HEK293T (cell line): ENCODE data around the gene TRABD2A.

Experiments
- CTCF ChIA-PET: fragments of 350-600 bp; formaldehyde crosslinking; extraction: SDS; loops from one replicate; lab custom pipeline; 2021; ENCODE audit warnings: antibody characterized with exemption, inconsistent platforms; lab: Yijun Ruan, JAX
- POLR2A ChIA-PET: fragments of 350-600 bp; formaldehyde crosslinking; extraction: SDS; loops from one replicate; lab custom pipeline; 2020; ENCODE audit warnings: antibody characterized with exemption, inconsistent platforms; lab: Yijun Ruan, JAX
- DNase-seq: peaks from one replicate; pipeline ENCODE4 v3.0.0; 2012; ENCODE audit warnings: mixed read lengths; ENCODE audit errors: extremely low spot score
- ARNT ChIP-seq: fragments of 450-650 bp; IDR thresholded peaks from 2 replicates; pipeline ENCODE4 v1.6.1; 2017; ENCODE audit warnings: mild to moderate bottlenecking
- BHLHE40 ChIP-seq: fragments of 450-650 bp; IDR thresholded peaks from 2 replicates; pipeline ENCODE4 v1.6.1; 2016; ENCODE audit warnings: mild to moderate bottlenecking, moderate library complexity, borderline replicate concordance
- CTBP1 ChIP-seq: fragments of 450-650 bp; IDR thresholded peaks from 2 replicates; pipeline ENCODE4 v1.6.1; 2016; ENCODE audit warnings: borderline replicate concordance
- ELF4 ChIP-seq: fragments of 450-650 bp; IDR thresholded peaks from 2 replicates; pipeline ENCODE4 v1.6.1; 2017; ENCODE audit warnings: antibody characterized with exemption
- FOXA1 ChIP-seq: fragments of 450-650 bp; IDR thresholded peaks from 2 replicates; pipeline ENCODE4 v1.6.1; 2016; ENCODE audit warnings: mild to moderate bottlenecking
- FOXK2 ChIP-seq: fragments of 450-650 bp; IDR thresholded peaks from 2 replicates; pipeline ENCODE4 v1.6.1; 2016; ENCODE audit warnings: mild to moderate bottlenecking
- FOXM1 ChIP-seq: fragments of 450-650 bp; IDR thresholded peaks from 2 replicates; pipeline ENCODE4 v1.6.1; 2017; ENCODE audit warnings: mild to moderate bottlenecking, borderline replicate concordance
- HDGF ChIP-seq: fragments of 450-650 bp; IDR thresholded peaks from 2 replicates; pipeline ENCODE4 v1.6.1; 2017; ENCODE audit warnings: antibody characterized with exemption, borderline replicate concordance
- L3MBTL2 ChIP-seq: fragments of 450-650 bp; conservative IDR thresholded peaks from 2 replicates; pipeline ENCODE4 v1.6.1; 2016; ENCODE audit warnings: mild to moderate bottlenecking
- LEF1 ChIP-seq: fragments of 450-650 bp; IDR thresholded peaks from 2 replicates; pipeline ENCODE4 v1.6.1; 2017; ENCODE audit warnings: mild to moderate bottlenecking, borderline replicate concordance
- NFRKB ChIP-seq: fragments of 450-650 bp; IDR thresholded peaks from 2 replicates; pipeline ENCODE4 v1.6.1; 2016; ENCODE audit warnings: mild to moderate bottlenecking, moderate library complexity
- PKNOX1 ChIP-seq: fragments of 450-650 bp; IDR thresholded peaks from 2 replicates; pipeline ENCODE4 v1.6.1; 2016
- SP1 ChIP-seq: fragments of 450-650 bp; IDR thresholded peaks from 2 replicates; pipeline ENCODE4 v1.6.1; 2017
- SUZ12 ChIP-seq: fragments of 450-650 bp; IDR thresholded peaks from 2 replicates; pipeline ENCODE4 v1.6.1; 2016; ENCODE audit warnings: mild to moderate bottlenecking
- TARDBP ChIP-seq: fragments of 450-650 bp; IDR thresholded peaks from 2 replicates; pipeline ENCODE4 v1.6.1; 2016
- ZNF384 ChIP-seq: fragments of 450-650 bp; IDR thresholded peaks from 2 replicates; pipeline ENCODE4 v1.6.1; 2016

Gene TRABD2A

GRCh38 chr2:84829693-84830092 is 51.2 kb downstream of the TRABD2A start:
- no peak for TF ChIP-seq BHLHE40
- no peak for TF ChIP-seq TARDBP
- POLR2A ChIA-PET, result no interaction called here
- CTCF ChIA-PET, result no interaction called here
- DNase-seq, result no peak

- DNase-seq, result no peak
- CTCF ChIA-PET, result no interaction called here
- POLR2A ChIA-PET, result no interaction called here
- TF ChIP-seq SP1, result no peak
- no peak for TF ChIP-seq LEF1
- no peak for TF ChIP-seq ARNT
- no peak for TF ChIP-seq SUZ12
- TF ChIP-seq FOXK2, result no peak
- no peak for TF ChIP-seq CTBP1
- no peak for TF ChIP-seq ZNF384
- TF ChIP-seq L3MBTL2, result no peak
- no peak for TF ChIP-seq TARDBP
- no peak for TF ChIP-seq FOXA1
- TF ChIP-seq BHLHE40, result no peak
- no peak for TF ChIP-seq NFRKB
- TF ChIP-seq HDGF, result no peak
- no peak for TF ChIP-seq ELF4
Observed at GRCh38 chr2:84827978-84828575, 52.8 kb downstream of the TRABD2A start.

GRCh38 chr2:84823788-84824187 is 57.1 kb downstream of the TRABD2A start:
- ChIA-PET POLR2A (no interaction called here), CTCF (no interaction called here)
- no peak for TF ChIP-seq SUZ12
- no peak for TF ChIP-seq SP1
- TF ChIP-seq ARNT, result no peak
- no peak for TF ChIP-seq HDGF
- TF ChIP-seq FOXM1, result no peak
- no peak for TF ChIP-seq BHLHE40
- TF ChIP-seq FOXA1, result no peak
- TF ChIP-seq ELF4, result no peak
- TF ChIP-seq PKNOX1, result no peak
- TF ChIP-seq FOXK2, result no peak
- DNase-seq, result no peak

GRCh38 chr2:84823229-84823628 is 57.7 kb downstream of the TRABD2A start:
- DNase-seq, result no peak
- TF ChIP-seq FOXA1 (no peak), FOXM1 (no peak), CTBP1 (no peak), SUZ12 (no peak), ARNT (no peak), ELF4 (no peak), L3MBTL2 (no peak), LEF1 (no peak), BHLHE40 (no peak), NFRKB (no peak)
- POLR2A ChIA-PET, result no interaction called here
- CTCF ChIA-PET, result no interaction called here

DNA sequence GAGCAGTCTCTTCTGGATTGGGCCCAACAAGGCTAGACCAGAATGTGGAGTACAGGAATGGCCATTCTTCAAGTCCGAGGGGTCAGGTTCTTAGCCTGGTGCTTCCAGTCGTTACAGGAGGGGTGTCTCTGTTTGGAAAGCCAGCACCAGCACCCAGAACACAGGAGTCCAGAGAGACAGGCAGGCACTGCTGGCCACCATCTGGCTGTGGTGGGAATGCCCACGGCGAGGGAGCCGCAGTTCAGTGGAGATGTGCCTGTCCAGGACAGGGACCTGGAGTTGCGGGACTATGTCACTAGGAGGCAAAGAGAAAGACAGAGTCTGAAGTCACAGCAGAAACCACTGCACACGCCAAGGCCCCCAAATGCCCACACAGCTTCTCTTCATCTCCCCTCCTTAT is 59.1 kb downstream of the TRABD2A start:
- ChIA-PET CTCF (no interaction called here), POLR2A (no interaction called here)

GRCh38 chr2:84817239-84817655 is 63.6 kb downstream of the TRABD2A start:
- TF ChIP-seq ARNT, result no peak
- no peak for TF ChIP-seq L3MBTL2
- no peak for TF ChIP-seq LEF1
- no peak for TF ChIP-seq FOXA1
- TF ChIP-seq FOXM1, result no peak
- TF ChIP-seq CTBP1, result no peak
- TF ChIP-seq BHLHE40, result no peak
- no peak for TF ChIP-seq TARDBP
- no peak for TF ChIP-seq ZNF384
- TF ChIP-seq ELF4, result no peak
- no peak for TF ChIP-seq NFRKB
- TF ChIP-seq SUZ12, result no peak
- ChIA-PET CTCF (no interaction called here), POLR2A (no interaction called here)
- no peak for DNase-seq

More for the DNA sequence above, 59.1 kb downstream of the TRABD2A start:
- TF ChIP-seq PKNOX1, result no peak
- TF ChIP-seq LEF1, result no peak
- no peak for TF ChIP-seq SUZ12
- TF ChIP-seq FOXM1, result no peak
- no peak for TF ChIP-seq SP1
- no peak for TF ChIP-seq FOXK2
- no peak for TF ChIP-seq ZNF384
- no peak for TF ChIP-seq ELF4
- DNase-seq, result no peak

- DNase-seq, result no peak
- ChIA-PET POLR2A (no interaction called here), CTCF (no interaction called here)
- TF ChIP-seq NFRKB, result no peak
- TF ChIP-seq ELF4, result no peak
- no peak for TF ChIP-seq BHLHE40
- TF ChIP-seq PKNOX1, result no peak
- TF ChIP-seq FOXM1, result no peak
- no peak for TF ChIP-seq LEF1
- no peak for TF ChIP-seq SP1
- TF ChIP-seq CTBP1, result no peak
Observed at GRCh38 chr2:84816426-84817026, 64.4 kb downstream of the TRABD2A start.
